SH-SY5Y (cell line): ENCODE data around the gene MRAS.

Experiments
- GATA2 ChIP-seq: IDR thresholded peaks from 2 replicates; pipeline ENCODE4 v1.6.1; 2011; ENCODE audit warnings: mild to moderate bottlenecking, low read depth, low read length
- GATA3 ChIP-seq: IDR thresholded peaks from 2 replicates; pipeline ENCODE4 v1.6.1; 2011; ENCODE audit warnings: low read depth, mild to moderate bottlenecking, low read length, moderate library complexity

DNA sequence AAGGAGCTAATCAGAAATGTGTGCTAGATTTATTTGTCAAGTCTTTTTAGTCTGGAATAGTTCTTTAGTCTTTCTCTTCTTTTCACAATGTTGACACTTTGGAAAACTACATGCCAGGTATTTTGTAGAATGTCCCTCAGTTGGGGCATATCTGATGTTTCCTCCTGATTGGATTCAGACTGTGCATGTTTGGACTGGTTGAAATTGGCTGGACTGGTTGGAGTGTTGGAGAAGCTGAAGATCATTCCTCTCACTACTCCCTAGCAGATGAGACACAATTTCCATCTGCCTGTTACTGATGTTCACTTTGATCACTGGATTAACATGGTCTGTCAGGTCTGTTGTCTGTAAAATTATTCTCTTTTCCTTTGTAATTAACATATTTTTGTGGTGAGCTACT lies 22.4 kb upstream of the MRAS start:
- TF ChIP-seq GATA2, result no peak
- TF ChIP-seq GATA3, result no peak
